ENCODE measurements around the gene CDKN1A.
A peak's percentile ranks its signal among the peaks of the same experiment; 100 is the strongest.

CDKN1A gene

GRCh38 chr6:36677059-36677749 lies 1.3 kb upstream of the CDKN1A start:
- DNase-seq (ENCODE audit: low spot score) = no peak

GRCh38 chr6:36677753-36678487 lies 594 bp upstream of the CDKN1A start:
- DNase-seq (ENCODE audit: low spot score) = no peak

GRCh38 chr6:36679043-36679833 lies 724 bp downstream of the CDKN1A start:
- peak; percentile 57 for DNase-seq (ENCODE audit: low spot score)

GRCh38 chr6:36682328-36683144 lies 4.0 kb downstream of the CDKN1A start:
- peak; percentile 91 for DNase-seq (ENCODE audit: low spot score)

GRCh38 chr6:36683145-36683655 lies 4.7 kb downstream of the CDKN1A start:
- DNase-seq (ENCODE audit: low spot score) = no peak

GRCh38 chr6:36683656-36684446 lies 5.3 kb downstream of the CDKN1A start:
- DNase-seq (ENCODE audit: low spot score) = no peak

- no peak for DNase-seq (ENCODE audit: low spot score)
Observed at GRCh38 chr6:36684447-36684812, 5.9 kb downstream of the CDKN1A start.

- DNase-seq (ENCODE audit: low spot score) = no peak
Observed at GRCh38 chr6:36685166-36685924, 6.8 kb downstream of the CDKN1A start.

GRCh38 chr6:36685926-36686667 lies 7.6 kb downstream of the CDKN1A start:
- no peak for DNase-seq (ENCODE audit: low spot score)

- no peak for DNase-seq (ENCODE audit: low spot score)
Observed at GRCh38 chr6:36686668-36687513, 8.4 kb downstream of the CDKN1A start.

- DNase-seq (ENCODE audit: low spot score) = no peak
Observed at GRCh38 chr6:36688063-36688738, 9.7 kb downstream of the CDKN1A start.

GRCh38 chr6:36688739-36689075 lies 10.2 kb downstream of the CDKN1A start:
- DNase-seq (ENCODE audit: low spot score) = no peak

- DNase-seq (ENCODE audit: low spot score) = no peak
Observed at GRCh38 chr6:36691011-36691410, 12.5 kb downstream of the CDKN1A start.

- no peak for DNase-seq (ENCODE audit: low spot score)
Observed at GRCh38 chr6:36691612-36692011, 13.1 kb downstream of the CDKN1A start.

- DNase-seq (ENCODE audit: low spot score) = peak; percentile 74
Observed at GRCh38 chr6:36692220-36692619, 13.7 kb downstream of the CDKN1A start.

- no peak for DNase-seq (ENCODE audit: low spot score)
Observed at GRCh38 chr6:36692861-36693702, 14.6 kb downstream of the CDKN1A start.

- no peak for DNase-seq (ENCODE audit: low spot score)
Observed at GRCh38 chr6:36694616-36695015, 16.1 kb downstream of the CDKN1A start.

Measured in NAMALWA (cell line).